DMS53 treated with DMSO at 0.1 percent for 48 hours (cell line): ENCODE results near the gene MTMR2.

ENCODE experiments used
- DNase-seq: peaks from one replicate; lab custom pipeline; 2025; ENCODE audit not compliant: unreplicated experiment; lab: John Stamatoyannopoulos, UW

Gene MTMR2

GRCh38 chr11:95918720-95919119 lies 5.2 kb downstream of the MTMR2 start:
- DNase-seq, result no peak

- DNase-seq, result no peak
Measured at GRCh38 chr11:95918056-95918455, 5.9 kb downstream of the MTMR2 start.

DNA sequence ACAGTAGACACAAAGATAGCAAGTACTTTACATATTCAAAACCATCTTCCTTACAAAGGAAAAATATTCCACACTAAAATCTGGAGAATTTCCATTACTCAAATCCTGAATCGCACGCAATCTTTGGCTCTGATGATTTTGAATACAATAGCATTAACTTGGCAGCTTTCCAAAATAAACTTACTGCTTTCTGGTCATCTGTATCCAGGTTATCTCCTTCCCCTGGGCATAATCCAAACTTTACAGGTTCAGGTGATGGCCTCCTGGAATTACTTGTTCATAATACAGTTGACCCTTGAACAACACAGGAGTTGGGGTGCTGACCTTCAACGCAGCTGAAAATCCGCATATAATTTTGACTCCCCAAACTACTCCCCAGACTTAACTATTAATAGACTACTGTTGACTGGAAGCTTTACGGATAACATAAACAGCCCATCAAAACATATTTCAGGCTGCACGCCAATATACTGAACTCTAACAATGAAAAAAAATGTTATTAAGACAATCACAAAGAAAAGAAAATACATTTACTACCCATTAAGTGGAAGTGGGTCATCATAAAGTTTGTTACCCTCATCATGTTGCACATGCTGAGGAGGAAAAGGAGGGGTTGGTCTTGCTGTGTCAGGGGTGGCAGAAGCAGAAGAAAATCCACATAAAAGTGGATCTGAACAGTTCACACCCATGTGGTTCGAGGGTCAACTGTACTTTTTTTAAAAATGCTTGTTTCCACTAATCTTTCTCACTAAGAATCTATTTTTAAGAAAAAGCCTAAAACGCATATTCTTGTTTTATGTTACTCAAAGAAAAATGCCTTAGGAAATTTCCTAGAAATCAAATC lies 6.5 kb downstream of the MTMR2 start:
- DNase-seq, result peak; percentile 92

DNA sequence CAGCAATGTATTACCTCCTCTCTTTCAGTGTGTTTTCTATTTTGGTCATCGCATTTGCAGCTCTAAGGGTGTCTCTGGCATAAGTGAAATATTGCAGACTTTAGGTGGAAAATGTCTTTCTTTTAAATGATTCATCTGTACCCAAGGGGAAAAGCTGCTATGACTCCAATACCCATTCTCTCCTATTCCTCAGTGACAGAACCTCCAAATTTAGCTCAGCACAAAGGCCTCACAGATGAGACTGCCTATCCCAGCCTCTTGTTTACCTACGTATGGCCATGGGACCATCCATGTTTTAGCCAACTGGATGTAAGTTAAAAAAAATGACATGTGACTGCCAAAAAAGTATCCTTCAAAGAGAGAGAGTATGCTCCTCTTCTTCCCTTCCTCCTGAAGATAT lies 7.9 kb downstream of the MTMR2 start:
- no peak for DNase-seq

DNA sequence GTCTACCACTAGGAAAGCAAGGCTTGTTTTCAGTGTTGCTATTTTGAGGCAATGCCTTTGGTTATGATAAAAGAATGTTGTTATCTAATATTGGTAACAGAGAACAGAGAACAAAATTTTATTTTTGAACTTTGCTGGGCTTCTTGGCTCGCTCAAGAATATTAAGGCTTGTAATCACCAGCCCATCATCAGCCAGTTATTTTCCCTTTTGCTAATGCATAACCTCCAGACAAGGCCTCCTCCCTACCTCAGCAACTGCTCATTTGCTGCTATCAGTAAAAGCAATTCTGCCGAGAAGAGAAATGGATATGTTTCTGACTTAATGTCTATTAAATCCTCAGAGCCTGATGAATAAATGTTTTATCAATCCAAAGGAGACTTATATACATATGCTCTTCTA lies 8.9 kb downstream of the MTMR2 start:
- DNase-seq, result no peak

DNA sequence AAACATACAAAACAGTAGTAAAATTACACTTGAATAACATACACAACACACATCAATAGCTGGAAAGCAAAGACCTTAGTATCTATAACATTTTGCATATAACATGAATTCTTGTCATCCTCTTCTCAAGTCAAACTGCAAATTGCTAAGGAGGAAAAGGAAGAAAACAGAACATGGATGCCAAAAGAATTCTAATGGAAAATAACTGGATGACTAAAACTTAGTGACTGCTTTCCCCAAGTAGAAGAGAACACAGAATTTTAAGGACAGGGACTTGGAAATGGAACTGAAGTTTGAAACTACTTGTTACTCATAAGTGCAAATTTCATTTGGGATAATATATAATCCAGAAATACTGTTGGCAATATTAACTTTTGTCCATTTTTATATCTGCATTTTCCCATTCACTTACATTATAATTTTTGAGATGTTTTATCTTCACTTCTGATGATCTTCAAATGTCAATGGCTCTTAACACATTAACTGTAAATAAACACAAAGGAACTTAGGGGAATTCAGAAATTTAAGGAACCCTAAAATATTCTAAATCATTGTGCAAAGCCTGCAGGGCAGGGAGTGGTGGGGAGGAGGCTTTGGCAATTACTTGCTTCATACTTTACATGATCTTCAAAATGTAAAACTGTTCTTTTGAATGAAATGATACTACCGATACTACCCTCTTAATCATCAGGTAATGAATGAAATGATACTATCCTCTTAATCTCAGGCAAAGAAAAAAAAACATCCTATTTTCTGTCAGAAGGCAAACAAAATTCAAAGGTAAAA lies 9.9 kb downstream of the MTMR2 start:
- no peak for DNase-seq

GRCh38 chr11:95912902-95913560 lies 10.9 kb downstream of the MTMR2 start:
- DNase-seq, result no peak

DNA sequence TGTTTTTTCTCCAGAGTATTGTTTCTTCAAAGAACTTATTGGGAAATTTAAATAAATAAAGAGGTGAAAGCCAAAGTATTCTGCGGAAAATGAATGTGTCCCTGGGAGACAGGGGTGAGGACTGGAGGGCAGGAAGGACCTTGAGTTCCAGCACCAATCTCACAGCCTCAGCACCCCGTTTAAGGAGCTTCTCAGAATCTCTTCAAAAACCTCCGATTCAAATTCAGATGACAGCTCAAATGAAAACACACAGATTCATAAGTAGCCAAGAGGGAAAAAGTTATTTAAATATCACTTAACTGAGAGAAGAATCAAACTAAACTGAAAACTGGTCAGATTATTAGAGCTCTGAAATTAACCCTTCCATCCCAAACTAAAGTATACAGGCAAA lies 12.5 kb downstream of the MTMR2 start:
- no peak for DNase-seq

GRCh38 chr11:95910638-95911368 lies 13.1 kb downstream of the MTMR2 start:
- no peak for DNase-seq

- no peak for DNase-seq
Measured at GRCh38 chr11:95908826-95909225, 15.1 kb downstream of the MTMR2 start.

- no peak for DNase-seq
Measured at GRCh38 chr11:95907476-95907875, 16.4 kb downstream of the MTMR2 start.

DNA sequence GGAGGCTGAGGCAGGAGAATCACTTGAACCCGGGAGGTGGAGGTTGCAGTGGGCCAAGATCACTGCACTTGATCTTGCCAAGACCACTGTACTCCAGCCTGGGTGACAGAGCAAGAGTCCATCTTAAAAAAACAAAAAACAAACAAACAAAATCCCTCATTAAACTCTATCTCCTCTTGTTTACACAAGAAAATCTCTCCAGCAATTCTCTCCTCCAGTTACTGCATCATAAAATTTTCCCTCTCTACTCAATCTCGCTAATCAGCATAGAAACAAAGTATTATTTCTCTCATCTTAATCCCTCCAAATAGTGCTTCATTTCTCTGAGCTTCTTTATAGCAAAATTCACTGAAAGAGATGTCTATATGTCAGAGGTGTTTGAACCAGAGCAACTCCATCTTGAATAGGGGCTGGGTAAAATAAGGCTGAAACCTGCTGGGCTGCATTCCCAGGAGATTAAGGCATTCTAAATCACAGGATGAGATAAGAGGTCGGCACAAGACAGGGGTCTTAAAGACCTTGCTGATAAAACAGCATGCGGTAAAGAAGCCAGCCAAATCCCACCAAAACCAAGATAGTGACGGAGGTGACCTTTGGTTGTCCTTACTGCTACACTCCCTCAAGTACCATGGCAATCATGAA lies 19.8 kb downstream of the MTMR2 start:
- DNase-seq, result no peak

GRCh38 chr11:95898782-95899181 lies 25.1 kb downstream of the MTMR2 start:
- DNase-seq, result no peak

GRCh38 chr11:95897731-95898130 lies 26.2 kb downstream of the MTMR2 start:
- DNase-seq, result no peak

DNA sequence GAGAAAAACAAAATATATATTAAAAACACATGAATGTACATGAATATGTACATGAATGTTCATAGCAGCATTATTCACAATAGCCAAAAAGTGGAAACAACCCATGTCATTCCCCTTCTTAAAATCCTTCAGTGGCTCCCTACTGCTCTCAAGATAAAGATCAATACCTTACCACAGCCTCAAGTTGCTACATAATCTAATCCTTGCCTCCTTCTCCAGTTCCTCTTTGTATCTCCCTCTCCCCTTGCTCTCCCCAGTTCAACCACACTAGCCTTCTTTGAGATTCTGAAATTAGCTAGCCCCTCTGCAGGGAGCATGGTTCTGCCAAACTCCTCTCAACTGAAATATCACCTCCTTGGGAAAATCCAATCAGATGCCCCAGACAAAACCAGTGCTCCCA lies 28.1 kb downstream of the MTMR2 start:
- no peak for DNase-seq

DNA sequence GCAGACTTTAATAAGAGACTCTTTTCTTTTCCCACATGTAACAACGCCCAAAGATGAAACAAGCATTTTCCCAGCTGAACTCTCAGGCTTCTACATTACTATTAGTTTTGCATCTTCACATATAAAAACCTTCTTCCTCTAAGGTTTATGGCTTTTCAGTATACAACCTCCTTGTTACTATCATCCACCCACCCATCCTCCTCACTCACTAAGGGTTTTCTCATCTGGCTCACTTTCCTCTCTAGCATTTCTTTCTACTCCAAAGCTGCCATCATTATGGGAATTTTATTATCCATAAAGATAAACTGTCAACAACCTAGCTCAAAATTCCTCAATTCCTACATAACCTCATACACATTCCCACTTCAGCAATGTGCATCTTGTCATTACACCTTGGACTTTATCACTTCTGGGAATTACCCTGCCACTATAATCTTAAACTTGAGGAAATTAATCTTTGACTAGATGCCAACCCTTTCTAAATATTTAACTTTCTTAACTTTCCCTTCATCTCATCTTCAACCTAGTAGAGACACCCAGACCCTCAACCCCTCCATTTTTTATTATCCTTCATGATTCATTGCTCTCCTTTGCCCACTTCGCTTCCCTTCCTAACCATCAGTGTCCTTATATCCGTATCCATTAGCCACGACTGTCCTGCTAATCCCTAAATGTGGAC lies 30.9 kb downstream of the MTMR2 start:
- no peak for DNase-seq

GRCh38 chr11:95892492-95892891 lies 31.4 kb downstream of the MTMR2 start:
- DNase-seq, result no peak

- no peak for DNase-seq
Measured at GRCh38 chr11:95891423-95892170, 32.3 kb downstream of the MTMR2 start.

- DNase-seq, result no peak
Measured at GRCh38 chr11:95888852-95889251, 35.1 kb downstream of the MTMR2 start.
